Measurements from ENCODE around the gene SGMS2.

The SGMS2 gene

GRCh38 chr4:107862658-107863057 is 37.9 kb downstream of the SGMS2 start:
- no peak overlapping the region for H3K4me3 ChIP-seq
- DNase-seq (ENCODE audit: low spot score): no peak
- H3K27ac ChIP-seq: no peak overlapping the region
- TF ChIP-seq CTCF (IDR thresholded peaks at IDR 0.05): no peak

GRCh38 chr4:107863416-107863815 is 38.7 kb downstream of the SGMS2 start:
- no peak for DNase-seq (ENCODE audit: low spot score)
- H3K27ac ChIP-seq: no peak overlapping the region
- no peak overlapping the region for H3K4me3 ChIP-seq
- no peak for TF ChIP-seq CTCF (IDR thresholded peaks at IDR 0.05)

GRCh38 chr4:107863850-107864371 is 39.2 kb downstream of the SGMS2 start:
- H3K4me3 ChIP-seq: no peak overlapping the region
- TF ChIP-seq CTCF (IDR thresholded peaks at IDR 0.05): no peak
- no peak for DNase-seq (ENCODE audit: low spot score)
- H3K27ac ChIP-seq: no peak overlapping the region

- peak overlapping the region in 1 of 2 donors; percentile 24 for H3K27ac ChIP-seq
- no peak for DNase-seq (ENCODE audit: low spot score)
- no peak overlapping the region for H3K4me3 ChIP-seq
- no peak for TF ChIP-seq CTCF (IDR thresholded peaks at IDR 0.05)
These were observed 42.0 kb downstream of the SGMS2 start for GRCh38 chr4:107866726-107867125.

- Histone ChIP-seq H3K27ac (no peak overlapping the region), H3K4me3 (no peak overlapping the region)
- no peak for TF ChIP-seq CTCF (IDR thresholded peaks at IDR 0.05)
- DNase-seq (ENCODE audit: low spot score): no peak
These were observed 45.5 kb downstream of the SGMS2 start for GRCh38 chr4:107870236-107870635.

GRCh38 chr4:107870916-107871786 is 46.4 kb downstream of the SGMS2 start:
- TF ChIP-seq CTCF (IDR thresholded peaks at IDR 0.05): no peak
- H3K4me3 ChIP-seq: peak overlapping the region; percentile 48
- H3K27ac ChIP-seq: no peak overlapping the region
- no peak for DNase-seq (ENCODE audit: low spot score)

GRCh38 chr4:107874024-107874423 is 49.3 kb downstream of the SGMS2 start:
- TF ChIP-seq CTCF (IDR thresholded peaks at IDR 0.05): no peak
- Histone ChIP-seq H3K4me3 (no peak overlapping the region), H3K27ac (no peak overlapping the region)
- DNase-seq (ENCODE audit: low spot score): no peak

All from coronary artery (tissue), 2 donors.